Smooth muscle cell of the brain vasculature (primary cell): ENCODE measurements around the gene TANGO6.

Experiments used
- DNase-seq: peaks from one replicate; pipeline ENCODE4 v3.0.0-alpha.2; 2012; ENCODE audit warnings: low read depth, low spot score

Gene TANGO6

DNA sequence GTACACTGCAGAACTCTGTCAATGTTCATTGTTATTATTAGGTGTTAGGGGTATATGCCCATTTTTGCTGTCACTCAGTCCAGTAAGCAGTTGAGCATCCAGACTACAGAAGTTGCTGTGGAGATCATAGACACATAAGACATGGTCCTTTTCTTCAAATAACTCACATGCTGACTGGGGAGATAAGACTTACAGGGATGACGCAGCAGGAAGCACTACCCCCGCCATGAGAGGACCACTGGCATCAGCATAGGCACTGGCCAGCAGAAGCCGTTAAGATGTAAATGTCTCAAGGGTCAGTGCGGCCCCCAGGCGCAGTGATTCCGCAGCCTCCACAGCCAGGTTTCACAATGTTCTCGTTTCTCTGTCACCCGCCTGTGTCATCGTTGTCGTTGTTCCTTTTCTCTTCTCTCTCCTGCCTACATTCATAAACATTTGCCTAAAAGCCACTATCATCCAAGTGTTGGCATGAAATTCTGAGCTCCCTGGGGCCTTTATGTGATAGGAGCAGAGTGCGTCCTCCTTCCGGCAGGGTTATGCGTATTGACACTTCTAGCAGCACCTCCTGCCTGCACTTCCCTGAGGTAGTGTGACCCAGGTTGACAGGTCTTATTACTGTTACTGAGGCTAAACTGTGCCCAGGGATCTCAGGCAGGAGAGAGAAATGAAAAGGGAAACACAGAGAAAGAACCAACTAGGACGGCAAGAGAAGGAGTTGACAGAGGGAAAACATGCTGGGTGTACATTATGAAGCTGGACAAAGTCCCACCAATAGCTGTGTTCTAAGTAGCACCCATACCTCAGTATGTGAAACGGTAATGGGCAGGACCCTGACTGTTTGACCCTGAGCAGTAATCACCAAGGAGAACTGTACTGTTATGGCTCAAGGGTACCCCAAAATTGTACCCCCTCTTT is 17.9 kb downstream of the TANGO6 start:
- no peak for DNase-seq

DNA sequence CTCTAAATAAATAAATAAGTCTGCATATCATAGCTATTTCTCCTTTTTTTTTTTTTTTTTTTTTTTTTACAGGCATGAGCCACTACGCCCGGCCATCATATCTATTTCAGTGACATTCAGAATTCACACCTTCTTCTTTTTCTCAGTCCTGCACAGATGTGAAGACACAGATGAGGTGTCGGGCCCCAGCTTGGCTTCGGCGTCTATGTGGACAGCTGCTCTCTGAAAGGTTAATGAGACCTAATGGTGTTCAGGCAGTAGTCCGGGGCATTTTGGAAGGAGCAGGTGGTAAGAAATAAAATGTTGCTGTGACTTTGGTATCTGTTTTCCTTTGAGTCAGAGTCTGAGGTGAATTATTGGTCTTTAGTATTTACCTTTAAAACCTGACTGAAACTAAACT is 23.6 kb downstream of the TANGO6 start:
- no peak for DNase-seq

DNA sequence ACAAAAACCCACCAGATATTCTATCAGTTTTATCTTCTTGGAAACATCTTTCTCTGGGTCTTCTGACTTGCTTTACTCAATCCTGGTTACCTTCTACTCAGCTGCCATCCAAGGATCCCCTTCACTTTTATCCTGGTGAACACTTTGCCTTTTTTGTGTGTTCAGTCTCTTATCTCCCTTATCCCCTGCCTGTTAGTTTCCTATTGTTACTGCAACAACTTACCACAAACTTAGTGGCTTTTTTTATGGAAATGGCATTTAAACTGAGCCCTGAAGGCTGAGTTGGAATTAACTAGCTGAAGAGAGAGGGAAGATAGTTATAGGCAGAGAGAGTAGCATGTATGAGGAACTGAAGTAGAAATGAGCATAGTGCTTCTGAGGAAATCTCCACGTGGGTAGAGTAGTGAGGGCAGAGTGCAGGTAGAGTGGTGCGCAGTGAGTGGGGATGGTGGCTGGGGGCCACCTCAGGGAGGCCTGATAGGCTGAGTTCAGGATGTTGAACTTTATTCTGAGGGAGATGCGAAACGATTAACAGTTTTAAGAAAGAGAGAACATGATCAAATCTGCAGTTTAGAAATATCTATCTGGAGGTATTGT is 26.3 kb downstream of the TANGO6 start:
- DNase-seq, result no peak

DNA sequence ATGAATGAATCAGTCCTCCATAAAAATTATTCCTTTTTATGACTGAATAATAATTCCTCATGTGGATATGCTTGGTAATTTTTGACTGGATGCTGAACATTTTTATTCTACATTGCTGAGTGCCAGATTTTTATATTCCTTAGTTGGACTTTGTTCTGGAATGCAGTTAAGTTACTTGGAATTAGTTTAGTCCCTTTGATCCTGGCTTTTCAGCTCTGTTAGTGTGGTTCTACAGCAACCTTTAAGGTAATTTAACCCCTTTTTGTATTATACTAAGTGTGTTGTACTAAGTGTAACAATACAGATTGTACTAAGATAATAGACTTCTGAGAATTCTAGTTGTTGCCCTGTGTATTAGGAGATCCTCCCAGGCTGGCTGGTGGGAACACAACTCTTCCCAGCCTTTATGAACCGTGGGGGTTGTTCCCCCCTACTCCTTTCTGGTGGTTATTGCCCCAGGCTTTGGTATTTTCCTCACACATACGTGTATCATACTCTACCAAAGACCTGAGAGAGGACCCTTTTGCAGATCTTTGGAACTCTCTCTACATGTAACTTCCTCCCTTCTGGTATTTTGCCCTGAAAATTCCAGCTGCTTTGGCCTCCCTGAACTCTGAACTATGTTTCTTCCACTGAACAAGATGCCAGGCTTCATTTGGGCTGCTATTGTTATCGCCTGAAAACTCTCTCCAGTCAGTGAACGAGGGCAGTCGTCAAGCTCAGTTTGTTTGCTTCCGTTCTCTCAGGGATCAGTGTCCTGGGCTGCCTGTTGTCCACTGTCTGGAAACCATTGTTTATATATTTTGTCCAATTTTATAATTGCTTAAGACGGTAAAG is 30.5 kb downstream of the TANGO6 start:
- DNase-seq, result no peak

DNA sequence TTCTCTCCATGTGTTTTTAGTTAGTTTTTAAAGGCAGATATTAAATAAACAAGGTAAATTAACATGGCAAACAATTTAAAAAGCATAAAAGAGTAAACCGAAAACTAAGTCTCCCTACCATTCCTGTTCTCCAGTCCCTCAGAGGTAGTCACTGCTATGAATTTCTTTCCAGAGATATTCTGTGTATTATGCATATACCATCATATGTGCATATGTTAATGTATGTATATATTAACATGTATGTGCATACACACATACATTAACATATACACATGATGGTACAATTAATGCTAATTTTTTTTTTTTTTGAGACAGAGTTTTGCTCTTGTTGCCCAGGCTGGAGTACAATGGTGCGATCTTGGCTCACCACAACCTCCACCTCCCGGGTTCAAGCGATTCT is 32.5 kb downstream of the TANGO6 start:
- no peak for DNase-seq

DNA sequence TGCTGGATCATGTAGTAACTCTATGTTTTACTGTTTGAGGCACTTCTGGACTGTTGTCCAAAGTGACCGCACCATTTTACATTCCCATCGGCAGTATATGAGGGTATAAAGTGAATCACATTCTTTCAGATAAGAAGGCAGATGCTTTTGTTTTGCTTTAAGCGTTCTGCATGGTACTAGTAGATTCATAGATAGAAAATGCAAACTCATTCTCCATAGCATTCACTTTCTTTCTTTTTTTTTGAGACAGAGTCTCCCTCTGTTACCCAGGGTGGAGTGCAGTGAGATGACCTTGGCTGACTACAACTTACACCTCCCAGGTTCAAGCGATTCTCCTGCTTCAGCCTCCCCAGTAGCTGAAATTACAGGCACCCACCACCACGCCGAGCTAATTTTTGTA is 40.4 kb downstream of the TANGO6 start:
- no peak for DNase-seq

DNA sequence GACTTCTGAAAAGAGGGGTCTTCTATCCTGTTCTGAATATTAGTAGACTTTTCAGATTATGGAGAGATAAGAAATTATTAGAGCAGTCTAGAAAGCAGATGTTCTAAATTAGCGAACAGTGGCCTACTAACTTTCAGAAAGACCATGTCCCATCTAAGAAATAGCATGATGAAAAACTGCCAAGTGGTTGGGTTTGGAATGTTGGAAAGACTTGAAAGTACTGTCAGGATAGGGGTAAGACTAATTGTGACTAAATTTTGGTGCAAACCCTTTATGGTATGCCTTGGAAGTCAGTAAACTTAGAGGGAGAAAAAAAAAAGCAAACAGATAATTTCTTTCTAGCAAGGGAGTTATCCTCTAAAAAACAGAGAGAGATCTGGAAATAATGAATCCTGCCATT is 41.1 kb downstream of the TANGO6 start:
- no peak for DNase-seq

DNA sequence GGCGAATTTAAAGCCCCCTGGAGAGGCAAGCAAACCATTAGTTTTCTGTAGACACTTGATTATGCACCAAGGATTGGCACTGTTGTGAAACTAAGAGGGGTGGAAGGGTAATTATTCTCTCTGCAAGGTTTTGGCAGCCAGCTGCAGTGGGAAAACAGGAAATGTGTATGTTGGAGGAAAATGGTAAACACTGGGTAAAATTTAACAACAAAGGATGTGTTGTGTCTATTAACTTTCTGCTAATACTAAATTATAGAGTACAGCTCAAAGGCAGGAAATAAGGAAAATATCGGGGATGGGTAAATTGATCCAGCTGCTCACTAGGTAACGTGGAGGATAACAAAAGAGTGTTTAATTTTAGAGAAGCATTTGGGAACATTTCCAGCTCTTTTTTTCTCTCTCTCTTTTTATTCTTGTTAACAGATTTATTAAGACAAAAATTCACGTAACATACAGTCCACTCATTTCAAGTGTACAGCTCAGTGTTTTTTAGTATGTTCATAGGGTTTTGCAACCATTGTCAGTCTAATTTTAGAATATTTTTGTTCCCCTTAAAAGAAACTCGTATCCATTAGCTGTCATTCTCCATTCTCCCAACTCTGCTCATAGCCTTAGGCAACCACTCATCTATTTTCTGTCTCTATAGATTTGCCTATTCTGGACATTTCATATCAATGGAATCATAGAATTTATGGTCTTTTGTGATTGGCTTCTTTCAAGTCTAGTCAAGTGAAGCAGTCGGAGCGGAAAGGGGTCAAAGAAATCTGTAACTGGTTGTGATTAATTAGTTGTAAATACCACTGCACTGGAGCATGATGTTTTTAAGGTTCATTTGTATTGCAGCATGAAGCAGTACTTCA is 41.8 kb downstream of the TANGO6 start:
- no peak for DNase-seq

DNA sequence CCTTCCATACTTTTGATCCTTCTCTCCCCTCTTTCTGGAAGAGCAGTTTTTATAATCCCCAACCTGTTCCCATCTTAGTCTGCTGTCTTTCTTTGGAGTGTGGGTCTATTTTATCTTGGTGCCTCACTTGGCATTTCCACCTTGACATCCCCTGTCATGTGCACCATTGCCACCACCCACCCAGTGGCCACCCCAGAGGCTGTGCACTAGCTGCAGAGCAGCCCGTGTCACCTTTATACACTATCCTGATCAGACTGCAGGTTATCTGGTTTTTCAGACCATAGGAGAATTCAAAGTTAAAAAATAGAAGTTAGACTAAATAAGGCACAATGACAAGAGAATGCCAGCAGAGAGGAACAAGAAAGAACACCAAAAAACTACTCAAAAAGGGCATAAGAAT is 43.8 kb downstream of the TANGO6 start:
- no peak for DNase-seq

DNA sequence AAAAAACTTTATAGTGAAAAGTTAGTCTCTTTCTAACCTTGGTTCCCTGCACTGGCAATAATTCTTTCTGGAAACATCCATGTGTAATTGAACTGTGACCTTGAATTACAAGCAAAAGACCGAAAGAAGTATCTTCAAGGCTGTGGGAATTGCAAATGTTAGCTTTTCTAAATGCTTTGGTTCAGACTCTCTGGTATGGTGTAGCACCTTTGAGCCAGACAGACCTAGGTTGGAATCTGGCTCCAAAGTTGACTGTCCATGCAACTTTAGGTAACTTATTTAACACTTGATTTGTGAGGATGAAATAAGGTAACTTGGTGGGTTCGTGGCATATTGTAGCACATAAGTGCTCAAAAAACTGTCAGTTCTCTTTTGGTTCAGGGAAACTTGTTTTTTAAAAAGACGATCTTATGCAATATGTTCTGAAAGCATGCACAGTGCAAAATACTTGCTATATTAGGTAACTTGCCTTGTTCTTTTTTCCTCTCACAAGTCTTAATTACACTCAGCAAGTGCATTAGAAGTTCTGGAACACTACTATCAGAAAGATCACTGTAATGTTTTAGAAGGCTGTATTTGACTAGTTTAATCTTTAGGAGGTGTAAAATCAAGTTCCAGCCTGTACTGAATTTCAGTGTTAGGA is 46.3 kb downstream of the TANGO6 start:
- no peak for DNase-seq

DNA sequence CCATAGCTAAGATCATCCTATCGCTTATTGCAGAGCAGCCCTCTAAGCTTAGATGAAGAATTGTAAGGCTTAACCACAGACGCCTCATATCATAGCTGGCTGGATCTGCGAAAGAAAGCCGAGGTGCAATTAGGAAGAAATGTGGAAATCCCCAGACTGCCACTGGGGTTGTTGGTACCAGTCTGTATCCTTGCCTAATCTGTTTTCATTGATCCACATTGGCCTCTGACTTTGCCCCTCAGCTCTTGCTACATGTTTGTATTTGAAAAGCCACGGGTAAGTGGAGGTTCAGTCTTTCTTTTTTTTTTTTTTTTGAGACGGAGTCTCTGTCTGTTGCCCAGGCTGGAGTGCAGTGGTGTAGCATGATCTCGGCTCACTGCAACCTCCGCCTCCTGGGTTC is 48.9 kb downstream of the TANGO6 start:
- DNase-seq, result no peak

DNA sequence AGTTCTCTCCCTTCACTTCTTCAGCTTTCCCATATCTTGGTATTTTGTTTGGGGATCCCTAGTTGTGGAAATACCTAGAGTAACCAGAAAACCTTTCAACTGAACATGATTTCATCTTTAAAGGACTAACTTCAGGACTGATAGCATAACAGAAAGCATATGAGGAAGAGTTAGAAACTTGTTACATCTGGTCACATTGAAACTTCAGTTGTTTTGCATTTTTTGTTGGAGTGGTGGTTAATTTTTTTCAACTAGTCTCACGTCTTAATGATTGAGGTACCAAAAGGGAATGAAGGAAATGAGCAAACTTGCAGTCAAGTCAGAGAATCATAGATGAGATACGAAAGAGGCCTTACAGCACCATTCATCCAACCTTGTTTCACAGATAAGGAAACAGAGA is 49.6 kb downstream of the TANGO6 start:
- no peak for DNase-seq

DNA sequence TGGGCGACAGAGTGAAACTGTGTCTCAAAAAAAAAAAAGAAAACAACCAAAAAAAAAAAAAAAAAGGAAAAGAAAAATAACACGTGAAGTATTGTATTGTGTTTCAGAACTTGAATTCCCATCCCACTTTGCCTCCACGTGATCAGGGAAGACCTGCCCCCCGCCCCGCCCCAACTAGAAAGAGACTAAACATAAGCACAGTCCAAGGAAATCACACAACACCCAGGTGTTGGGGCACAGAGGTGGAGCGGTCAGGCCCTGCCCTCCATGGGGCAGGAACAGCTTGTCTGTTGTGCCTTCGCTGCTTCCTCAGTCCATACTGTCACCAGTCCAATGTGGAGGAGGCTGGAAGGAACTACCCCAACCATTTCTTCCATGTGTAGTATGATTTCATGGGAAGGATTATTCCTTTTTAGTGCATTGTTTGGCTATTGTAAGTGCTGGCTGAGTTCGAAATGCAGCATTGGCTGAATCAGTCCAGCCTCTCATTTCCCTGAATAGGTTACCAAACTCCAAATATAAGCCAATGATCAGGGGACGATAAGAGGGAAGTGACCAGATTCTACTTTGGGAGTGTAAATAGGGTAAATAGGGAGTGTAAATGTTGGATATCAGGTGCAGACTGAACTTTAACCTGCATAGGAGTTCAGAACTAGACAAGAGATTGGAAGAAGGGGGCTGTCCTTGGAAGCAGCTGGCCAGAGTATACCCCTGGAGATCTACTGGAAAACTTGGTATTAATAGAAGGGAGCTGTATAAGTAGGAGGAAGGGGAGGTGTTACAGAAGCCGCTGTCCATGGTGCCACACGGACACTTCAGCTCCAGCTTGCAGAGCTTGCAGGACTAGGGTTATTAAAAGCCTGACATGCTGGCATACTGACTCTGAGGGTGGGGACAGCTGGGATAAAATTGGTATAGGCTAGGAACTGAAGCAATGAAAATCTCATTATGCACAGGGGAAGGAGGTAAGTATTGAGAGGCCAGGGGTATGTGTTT is 50.7 kb downstream of the TANGO6 start:
- DNase-seq, result no peak

DNA sequence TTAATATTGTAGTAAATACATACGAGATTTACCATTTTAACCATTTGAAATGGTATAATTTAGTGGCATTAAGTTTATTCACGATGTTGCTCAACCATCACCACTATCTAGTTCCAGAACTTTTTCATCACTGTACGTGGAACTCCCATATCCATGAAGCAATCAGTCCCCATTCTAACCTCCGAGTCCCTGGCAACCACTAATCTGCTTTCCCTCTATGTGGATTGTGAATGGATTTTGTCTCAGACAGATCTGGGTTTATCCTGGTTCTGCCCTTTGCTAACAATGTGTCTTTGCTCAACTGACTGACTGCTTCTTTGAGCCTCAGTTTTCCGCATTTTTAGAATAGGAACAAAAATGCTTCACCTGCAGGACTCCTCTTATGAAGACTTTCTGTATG is 51.4 kb downstream of the TANGO6 start:
- DNase-seq, result no peak

DNA sequence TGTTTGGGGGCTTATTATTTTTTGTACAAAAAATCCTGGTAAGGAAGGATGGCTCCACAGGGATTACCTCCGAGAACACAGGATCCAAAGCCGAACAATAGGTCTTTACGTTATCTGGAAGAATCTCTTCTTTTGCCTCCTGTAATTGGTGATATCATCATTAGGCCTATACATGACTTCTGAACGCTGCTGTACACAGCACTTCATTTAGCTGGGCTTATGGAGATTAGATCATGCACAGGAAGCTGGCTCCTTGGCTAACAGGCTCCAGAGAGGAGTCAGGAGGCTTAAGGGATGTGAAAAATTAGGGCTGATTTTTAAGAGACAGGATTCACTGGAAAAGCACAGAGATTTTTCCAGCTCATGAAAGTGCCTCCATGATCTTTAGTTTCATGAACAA is 54.7 kb downstream of the TANGO6 start:
- DNase-seq, result no peak

DNA sequence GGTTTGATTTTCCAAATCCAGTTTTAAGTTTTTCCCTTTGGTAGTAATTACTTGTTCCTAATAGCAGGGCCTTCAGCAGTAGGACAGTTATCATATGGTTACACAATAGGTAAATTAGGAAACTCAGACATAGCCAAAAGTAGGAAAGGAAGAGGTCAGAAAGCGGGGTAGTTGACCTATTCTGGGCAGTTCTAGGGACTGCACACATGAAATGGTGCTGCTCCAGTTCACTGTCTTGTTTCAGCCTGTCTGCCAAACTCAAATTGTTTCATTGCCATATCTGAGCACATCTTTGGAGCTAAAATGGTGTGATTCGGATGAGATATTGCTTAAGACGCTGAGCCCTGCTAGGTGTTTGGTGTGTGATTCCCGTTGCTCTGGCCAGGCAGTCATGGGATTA is 56.7 kb downstream of the TANGO6 start:
- DNase-seq, result no peak

DNA sequence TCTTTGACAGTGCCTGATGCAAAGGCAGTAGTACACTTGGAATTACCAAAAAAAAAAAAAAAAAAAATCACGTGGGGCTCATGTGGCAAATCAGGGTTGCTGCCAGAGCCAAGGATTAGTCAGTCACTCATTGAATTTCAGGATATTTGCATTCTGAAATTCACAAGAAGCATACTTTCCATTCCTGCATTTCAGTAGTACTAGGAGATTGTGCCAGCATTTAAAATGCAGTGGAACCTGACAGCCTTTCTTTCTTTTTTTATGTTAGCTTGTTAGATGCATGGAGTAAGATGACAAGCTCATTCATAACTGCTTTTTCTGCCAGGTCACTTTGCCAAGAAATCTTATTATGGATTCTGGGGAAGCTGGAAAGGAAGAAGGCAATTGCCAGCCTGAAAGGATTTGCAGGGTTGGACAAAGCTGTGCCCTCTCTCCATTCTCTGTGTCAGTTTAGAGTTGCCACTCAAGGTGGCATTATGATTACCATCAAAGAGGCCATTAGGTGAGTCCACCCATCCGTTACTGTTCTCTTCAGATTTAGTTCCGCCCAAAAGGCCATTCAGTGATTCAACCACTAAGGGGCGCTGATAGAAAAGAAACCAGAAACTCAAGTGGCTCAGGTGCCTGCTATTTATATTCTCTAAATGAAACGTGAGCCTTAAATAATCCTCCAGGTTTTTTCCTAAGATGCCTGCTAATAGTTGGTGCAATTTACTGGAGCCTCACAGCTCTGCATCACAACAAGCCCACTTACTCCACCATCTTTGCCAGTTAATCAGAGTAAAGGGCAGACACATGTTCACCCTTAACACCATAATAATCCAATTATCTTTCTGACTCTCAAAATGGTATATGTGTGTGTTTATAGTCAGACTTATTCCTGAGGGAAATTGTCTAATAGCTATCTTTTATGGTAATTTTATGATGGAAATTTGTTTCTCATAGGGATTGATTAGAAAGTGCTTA is 59.0 kb downstream of the TANGO6 start:
- DNase-seq, result peak; percentile 31

DNA sequence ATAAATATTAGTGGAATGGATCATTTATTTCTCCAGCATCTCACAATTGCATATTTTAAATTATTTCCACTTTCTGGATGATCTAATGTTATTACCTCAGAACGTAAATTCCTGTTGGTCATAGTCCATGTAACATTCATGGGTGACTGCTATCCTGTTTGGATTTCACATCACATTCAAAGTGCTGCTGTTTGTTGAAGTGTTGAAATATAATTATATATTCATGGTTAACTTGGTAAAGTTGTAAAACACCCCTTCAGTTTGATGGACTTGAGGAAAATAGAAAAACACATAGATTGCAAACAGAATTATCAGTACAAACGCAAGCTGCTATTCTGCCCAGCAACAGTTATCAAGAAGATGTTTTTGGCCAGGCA is 59.6 kb downstream of the TANGO6 start:
- DNase-seq, result no peak

DNA sequence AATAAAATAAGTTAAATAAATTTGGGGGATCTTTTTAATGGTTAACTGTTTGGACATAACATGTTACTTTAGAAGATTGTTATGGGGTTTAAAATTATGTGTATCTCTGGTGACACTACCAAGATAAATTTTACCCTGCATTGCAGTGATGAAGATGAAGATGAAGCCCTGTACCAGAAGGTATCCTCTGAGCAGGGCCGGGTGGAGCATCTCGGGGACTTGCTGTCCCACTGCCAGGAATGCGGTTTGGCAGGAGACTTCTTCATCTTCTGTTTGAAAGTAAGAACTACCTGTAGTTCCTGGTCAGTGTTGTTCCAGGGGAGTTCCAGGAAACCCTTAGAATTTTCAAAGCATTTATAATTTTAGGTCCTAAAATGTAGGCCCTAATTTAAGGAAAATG is 64.0 kb downstream of the TANGO6 start:
- no peak for DNase-seq
